A673 (cell line): ENCODE results near the gene ACTL10. TPM values are rescaled to one million over a fixed set of nuclear protein-coding genes. Genes with fewer than 3 reads are reported as not detected.

ENCODE experiments used
- BruUV-seq: library from RNA; stranded (reverse); fragments of 400-500 nt; replicated peaks from 2 replicates; lab custom pipeline; 2021; lab: Mats Ljungman, UMichigan
- CTCF ChIA-PET: fragments of 300-600 bp; sonication (Branson Sonifier 250); formaldehyde crosslinking; loops from one replicate; lab custom pipeline; 2022; ENCODE audit warnings: antibody characterized with exemption; lab: Charles Lee
- POLR2A ChIA-PET: fragments of 300-600 bp; sonication (Branson Sonifier 250); formaldehyde crosslinking; loops from one replicate; lab custom pipeline; 2022; ENCODE audit warnings: antibody characterized with exemption; ENCODE audit not compliant: low non-redundant PET; lab: Charles Lee
- DNase-seq: peaks from one replicate; pipeline ENCODE4 v3.0.0-alpha.2; 2015; ENCODE audit warnings: low spot score
- H3K27ac ChIP-seq: fragments of 200-600 bp; sonication (generic); 2 replicates; pipeline ENCODE4 v1.5.1; 2016; ENCODE audit warnings: mixed run types, low read depth, mild to moderate bottlenecking, mixed read lengths, antibody characterized with exemption, low read length; ENCODE audit not compliant: poor library complexity, severe bottlenecking
- H3K27me3 ChIP-seq: fragments of 200-600 bp; sonication (generic); replicated peaks from 2 replicates; pipeline ENCODE4 v1.6.1; 2017; ENCODE audit warnings: mixed run types, low read depth, mild to moderate bottlenecking, mixed read lengths, antibody characterized with exemption, low read length; ENCODE audit not compliant: insufficient read depth, poor library complexity
- H3K36me3 ChIP-seq: fragments of 200-600 bp; sonication (generic); 2 replicates; pipeline ENCODE4 v1.6.1; 2016; ENCODE audit warnings: mixed run types, mild to moderate bottlenecking, mixed read lengths, antibody characterized with exemption, low read length; ENCODE audit not compliant: insufficient read depth, poor library complexity, severe bottlenecking
- H3K4me1 ChIP-seq: fragments of 200-600 bp; sonication (generic); 2 replicates; pipeline ENCODE4 v1.6.1; 2017; ENCODE audit warnings: mixed run types, mild to moderate bottlenecking, mixed read lengths, antibody characterized with exemption, low read length; ENCODE audit not compliant: insufficient read depth, poor library complexity, severe bottlenecking
- H3K4me3 ChIP-seq: fragments of 200-600 bp; sonication (generic); 2 replicates; pipeline ENCODE4 v1.5.1; 2016; ENCODE audit warnings: low read depth, mixed run types, mild to moderate bottlenecking, mixed read lengths, low read length; ENCODE audit not compliant: poor library complexity, severe bottlenecking
- H3K9me3 ChIP-seq: fragments of 200-600 bp; sonication (generic); 2 replicates; pipeline ENCODE4 v1.6.1; 2016; ENCODE audit warnings: mixed run types, low read depth, mild to moderate bottlenecking, mixed read lengths, antibody characterized with exemption, low read length; ENCODE audit not compliant: poor library complexity, severe bottlenecking
- EZH2 ChIP-seq: fragments of 200-600 bp; sonication (generic); IDR thresholded peaks from 2 replicates; pipeline ENCODE4 v1.6.1; 2017; ENCODE audit warnings: borderline replicate concordance, low read depth, mild to moderate bottlenecking, mixed read lengths, antibody characterized with exemption, low read length; ENCODE audit not compliant: poor library complexity, severe bottlenecking
- intact Hi-C: fragments of 100-400 bp; cut with micrococcal nuclease; formaldehyde crosslinking; loops from one replicate; pipeline ENCODE4 v1.10.0; 2022; ENCODE audit not compliant: unreplicated experiment
- total RNA-seq: library from RNA; stranded (reverse); gene quantifications from 2 replicates; pipeline ENCODE4 v1.2.3, GENCODE V29; 2021
- TF ChIP-seq, protein P1 (sequence below): fragments of 300-800, 200-600 bp; sonication (generic); conservative IDR thresholded peaks from 2 replicates; pipeline ENCODE4 v1.5.1; 2017; ENCODE audit warnings: low read depth, mild to moderate bottlenecking, antibody characterized with exemption, low read length, moderate library complexity, mixed read lengths

Gene ACTL10
- total RNA-seq, 1 experiment from 2014 or later: 0.47 TPM

DNA sequence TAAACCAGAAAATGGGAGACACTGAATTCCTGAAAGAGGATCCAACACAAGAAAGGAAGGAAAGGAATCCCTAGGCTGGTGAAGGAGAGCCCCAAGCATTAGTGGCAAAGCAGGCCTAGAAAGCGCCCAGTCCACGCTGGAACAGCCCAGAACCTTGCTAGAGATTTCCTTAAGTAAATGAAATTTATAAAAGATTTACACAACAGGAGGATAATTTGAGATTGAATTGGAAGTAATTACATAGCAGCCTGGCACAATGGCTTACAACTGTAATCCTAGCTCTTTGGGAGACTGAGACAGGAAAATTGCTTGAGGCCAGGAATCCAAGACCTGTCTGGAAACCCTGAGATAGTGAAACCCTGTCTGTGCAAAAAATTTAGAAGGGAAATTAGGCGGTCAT, 31.4 kb upstream of the ACTL10 start:
- no peaks in the 10 kb centered on the region for H3K4me1 ChIP-seq
- ChIA-PET CTCF (no interaction called here), POLR2A (no interaction called here)
- no peaks in the 10 kb centered on the region for H3K27me3 ChIP-seq
- DNase-seq: no peak
- no peak overlapping the region for H3K4me3 ChIP-seq
- TF ChIP-seq, protein P1, sequence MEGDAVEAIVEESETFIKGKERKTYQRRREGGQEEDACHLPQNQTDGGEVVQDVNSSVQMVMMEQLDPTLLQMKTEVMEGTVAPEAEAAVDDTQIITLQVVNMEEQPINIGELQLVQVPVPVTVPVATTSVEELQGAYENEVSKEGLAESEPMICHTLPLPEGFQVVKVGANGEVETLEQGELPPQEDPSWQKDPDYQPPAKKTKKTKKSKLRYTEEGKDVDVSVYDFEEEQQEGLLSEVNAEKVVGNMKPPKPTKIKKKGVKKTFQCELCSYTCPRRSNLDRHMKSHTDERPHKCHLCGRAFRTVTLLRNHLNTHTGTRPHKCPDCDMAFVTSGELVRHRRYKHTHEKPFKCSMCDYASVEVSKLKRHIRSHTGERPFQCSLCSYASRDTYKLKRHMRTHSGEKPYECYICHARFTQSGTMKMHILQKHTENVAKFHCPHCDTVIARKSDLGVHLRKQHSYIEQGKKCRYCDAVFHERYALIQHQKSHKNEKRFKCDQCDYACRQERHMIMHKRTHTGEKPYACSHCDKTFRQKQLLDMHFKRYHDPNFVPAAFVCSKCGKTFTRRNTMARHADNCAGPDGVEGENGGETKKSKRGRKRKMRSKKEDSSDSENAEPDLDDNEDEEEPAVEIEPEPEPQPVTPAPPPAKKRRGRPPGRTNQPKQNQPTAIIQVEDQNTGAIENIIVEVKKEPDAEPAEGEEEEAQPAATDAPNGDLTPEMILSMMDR: no peak
- TF ChIP-seq EZH2: no peak
- intact Hi-C loops: no loop called here
- H3K27ac ChIP-seq: no peak overlapping the region
- BruUV-seq: no TSS peak
- H3K36me3 ChIP-seq: peaks cover 6% of the 10 kb centered on the region
- H3K9me3 ChIP-seq: no peaks in the 10 kb centered on the region

- BruUV-seq: no TSS peak
- no peak for DNase-seq
- Histone ChIP-seq H3K27me3 (no peaks in the 10 kb centered on the region), H3K36me3 (peaks cover 8% of the 10 kb centered on the region), H3K4me3 (no peak overlapping the region), H3K9me3 (no peaks in the 10 kb centered on the region), H3K27ac (no peak overlapping the region), H3K4me1 (no peaks in the 10 kb centered on the region)
- intact Hi-C loops: no loop called here
- ChIA-PET POLR2A (no interaction called here), CTCF (interaction anchor here (0.5 kb wide), 1 partner anchor 16 kb away, joined by 4 read pairs; no protein-coding TSS in a partner anchor)
- TF ChIP-seq, protein P1: no peak
- no peak for TF ChIP-seq EZH2
Observed at GRCh38 chr20:33636776-33637175, 30.0 kb upstream of the ACTL10 start.

- no peak for TF ChIP-seq EZH2
- TF ChIP-seq, protein P1: no peak
- Histone ChIP-seq H3K27ac (no peak overlapping the region), H3K36me3 (peaks cover 4% of the 10 kb centered on the region), H3K27me3 (no peaks in the 10 kb centered on the region), H3K4me3 (no peak overlapping the region), H3K4me1 (no peaks in the 10 kb centered on the region), H3K9me3 (no peaks in the 10 kb centered on the region)
- intact Hi-C loops: no loop called here
- no TSS peak for BruUV-seq
- POLR2A ChIA-PET: no interaction called here
- CTCF ChIA-PET: no interaction called here
- DNase-seq: no peak
Observed at GRCh38 chr20:33640287-33640686, 26.5 kb upstream of the ACTL10 start.
